ENCODE data around the gene NFIB. TPM values are rescaled to one million over a fixed set of nuclear protein-coding genes. Genes with fewer than 3 reads are reported as not detected.

Gene NFIB
- total and polyA plus RNA-seq, 2 of the 13 experiments (the other 11 are each of a cell fraction or from before 2014, with no cell fraction given): 0.98 to 4.6 TPM

DNA sequence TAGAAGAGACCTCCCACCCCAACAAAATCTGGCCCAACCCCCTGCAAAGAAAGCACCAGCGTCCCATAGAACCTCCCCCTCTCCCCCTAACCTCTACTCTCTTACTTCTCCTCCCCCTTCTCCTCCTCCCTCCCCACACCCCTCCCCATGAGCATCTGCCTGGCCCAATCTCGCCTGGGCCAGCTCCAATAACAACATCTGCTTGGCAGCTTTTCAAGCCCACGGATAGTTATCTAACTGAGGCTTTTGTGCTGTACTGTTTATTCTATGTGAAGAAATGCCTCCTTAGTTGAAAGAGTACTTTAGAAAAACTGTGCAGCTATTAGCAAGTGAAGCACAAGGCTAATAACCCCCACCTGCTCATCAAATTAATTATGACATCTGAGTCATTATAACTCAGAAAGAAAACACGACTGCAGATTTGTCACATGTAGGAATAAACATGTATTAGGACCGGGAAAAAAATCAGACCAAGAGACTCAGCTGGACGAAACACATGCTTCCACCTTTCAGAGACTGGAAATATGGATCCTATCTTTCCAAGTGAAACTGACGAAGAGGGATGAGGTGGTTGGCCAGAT is 42.8 kb downstream of the NFIB start:
- intact Hi-C loops (cut with micrococcal nuclease; ENCODE audit: unreplicated experiment): no loop called here
- ChIA-PET CTCF (ENCODE audit: low intra/inter-chr PET ratio, low total read pairs) (no interaction called here), POLR2A (no interaction called here)
- WGBS (ENCODE audit: low lambda C conversion rate): 23% methylated on average over 7 of the region's 7 CpGs
- Histone ChIP-seq H3K27ac (ENCODE audit: extremely low read length, insufficient read depth, low read length) (no peak overlapping the region), H3K36me3 (replicated peaks in 1 of 2; ENCODE audit: control insufficient read depth in 1 of 2, insufficient read depth in 2 of 2, low read length in 2 of 2) (no peaks in the 10 kb centered on the region), H4K20me1 (ENCODE audit: insufficient read depth, low read length) (no peaks in the 10 kb centered on the region), H3K27me3 (ENCODE audit: control insufficient read depth in 1 of 2, insufficient read depth in 2 of 2, low read length in 2 of 2) (no peaks in the 10 kb centered on the region), H3K79me2 (ENCODE audit: insufficient read depth, low read length) (no peaks in the 10 kb centered on the region), H3K4me2 (ENCODE audit: low read depth, low read length) (0 out of 2 replicates have a peak overlapping the region, but pooled peaks have one; percentile 16), H2AFZ (ENCODE audit: low read length) (no peak overlapping the region), H3K9me3 (ENCODE audit: low read length) (no peaks in the 10 kb centered on the region), H3K9ac (ENCODE audit: insufficient read depth, low read depth, low read length) (no peak overlapping the region), H3K4me3 (replicated peaks in 1 of 3; ENCODE audit: insufficient read depth in 1 of 3, low read depth in 2 of 3, low read length in 3 of 3) (no peak overlapping the region), H3K4me1 (ENCODE audit: insufficient read depth, low read length) (peaks cover 13% of the 10 kb centered on the region; the same call in 1 of the 2 replicates)
- no TSS peak for BruUV-seq (replicated peaks)
- in situ Hi-C loops (cut with HindIII; ENCODE audit: extremely low pct_ligation_motif_present, low pct_unique_long_range_greater_than_20kb): no loop called here
- FAIRE-seq: peak; percentile 23
- peak; percentile 64 for DNase-seq (ENCODE audit: low spot score)
- TF ChIP-seq EP300 (IDR thresholded peaks at IDR 0.05; ENCODE audit: low read depth in 2 of 2, low read length in 2 of 2): 0 out of 4 replicates have a peak, but pooled peaks of 1 of the 2 experiments have one; percentile 4
- no peak for TF ChIP-seq EP300 (CRISPR knock-in tag; IDR thresholded peaks at IDR 0.05; ENCODE audit: borderline replicate concordance)
- 0 out of 2 replicates have a peak, but pooled peaks have one; percentile 43 for TF ChIP-seq ZMYM4 (CRISPR knock-in tag; IDR thresholded peaks at IDR 0.05)
- no peak for TF ChIP-seq SOX13 (IDR thresholded peaks at IDR 0.05)
- 0 out of 4 replicates have a peak, but pooled peaks of 1 of the 2 experiments have one; percentile 29 for TF ChIP-seq SOX13 (CRISPR knock-in tag; conservative IDR thresholded peaks at IDR 0.05 in 1 of 2, IDR thresholded peaks at IDR 0.05 in 1 of 2)
- TF ChIP-seq SRY (CRISPR knock-in tag; IDR thresholded peaks at IDR 0.05): no peak
- TF ChIP-seq SOX6 (IDR thresholded peaks at IDR 0.05): no peak
- TF ChIP-seq SOX6 (CRISPR knock-in tag; IDR thresholded peaks at IDR 0.05): 0 out of 2 replicates have a peak, but pooled peaks have one; percentile 19
- no peak for TF ChIP-seq CBX5 (CRISPR knock-in tag; IDR thresholded peaks at IDR 0.05; ENCODE audit: borderline replicate concordance)
- peak; percentile 65 for ATAC-seq

Data from HepG2 (cell line).